Esophagus squamous epithelium (tissue), 5 donors: ENCODE measurements around the gene TBX5. TPM values are rescaled to one million over a fixed set of nuclear protein-coding genes. Genes with fewer than 3 reads are reported as not detected.

ENCODE experiments used
- DNase-seq: peaks from one replicate; lab custom pipeline; 2025; lab: John Stamatoyannopoulos, UW
- H3K27ac ChIP-seq, 4 donors: fragments of 200-600 bp; sonication (generic); one replicate each; pipeline ENCODE4 v1.5.1; 2016 to 2019; ENCODE audit warnings: mild to moderate bottlenecking in 1 of 4
- H3K27me3 ChIP-seq, 4 donors: fragments of 200-600 bp; sonication (generic); 1 replicate in 3 of 4; 2 replicates in 1 of 4; pipeline versions ENCODE4 v1.5.1 to v1.6.0; 2017 to 2021; ENCODE audit warnings: antibody characterized with exemption in 1 of 4
- H3K36me3 ChIP-seq, 3 donors: fragments of 200-600 bp; sonication (generic); one replicate each; pipeline ENCODE4 v1.5.1; 2016 to 2019
- H3K4me1 ChIP-seq, 3 donors: fragments of 200-600 bp; sonication (generic); one replicate each; pipeline ENCODE4 v1.5.1; 2017 to 2019
- H3K4me3 ChIP-seq, 4 donors: fragments of 200-600 bp; sonication (generic); 1 replicate in 3 of 4; 2 replicates in 1 of 4; pipeline ENCODE4 v1.5.1; 2016 to 2019; ENCODE audit warnings: mild to moderate bottlenecking in 2 of 4, moderate library complexity in 1 of 4
- H3K9me3 ChIP-seq, 3 donors: fragments of 200-600 bp; sonication (generic); one replicate each; pipeline ENCODE4 v1.5.1; 2016 to 2019
- CTCF ChIP-seq, 6 experiments: fragments of 450-650 bp in 4 of 6; fragments of 200-600 bp in 2 of 6; sonication (generic) in 2 of 6; IDR thresholded peaks; one replicate each; pipeline ENCODE4 v1.5.1; 2016 to 2019; ENCODE audit warnings: antibody characterized with exemption in 6 of 6, mild to moderate bottlenecking in 4 of 6, moderate library complexity in 4 of 6
- POLR2A ChIP-seq, 4 donors: fragments of 450-650 bp; IDR thresholded peaks; one replicate each; pipeline ENCODE4 v1.6.1; 2017; ENCODE audit warnings: antibody characterized with exemption in 4 of 4, mild to moderate bottlenecking in 4 of 4, moderate library complexity in 3 of 4
- WGBS, 2 donors: methylation state at CpG; one replicate each; pipeline ENCODE4 v1.1.5; 2018; 5-methylcytosine and 5-hydroxymethylcytosine counted together
- intact Hi-C: fragments of 100-400 bp; cut with DNase I; formaldehyde crosslinking; loops from one replicate; pipeline ENCODE4 v1.15.0; 2022
- total RNA-seq, 4 donors: library from RNA; depleted of rRNA; stranded (reverse); fragments of >200 nt; gene quantifications; one replicate each; pipeline ENCODE4 v1.1.0, GENCODE V29; 2016
- donor health status: DM: yes; HTN: yes; CAD: no.

The TBX5 gene
- total RNA-seq, 4 donors from 2014 or later = 0.38 to 2.9 (median 1.5) TPM

GRCh38 chr12:114439817-114440216 lies 33.9 kb upstream of the TBX5 start:
- 11 to 27% methylated on average over 8 to 9 of the region's 19 CpGs for WGBS, 2 donors
- Histone ChIP-seq H3K9me3 (peaks cover 0 to 4% (median 0%) of the 10 kb centered on the region in 3 donors), H3K27ac (no peak overlapping the region), H3K4me1 (no peaks in the 10 kb centered on the region), H3K27me3 (peaks cover 0 to 95% (median 15%) of the 10 kb centered on the region in 4 donors), H3K36me3 (no peaks in the 10 kb centered on the region), H3K4me3 (no peak overlapping the region)
- no peak for DNase-seq
- intact Hi-C loops = no loop called here
- TF ChIP-seq CTCF (IDR thresholded peaks at IDR 0.05) (no peak), POLR2A (IDR thresholded peaks at IDR 0.05) (no peak)

- DNase-seq = no peak
- Histone ChIP-seq H3K9me3 (peaks cover 0 to 4% (median 0%) of the 10 kb centered on the region in 3 donors), H3K4me1 (no peaks in the 10 kb centered on the region), H3K4me3 (no peak overlapping the region), H3K27ac (no peak overlapping the region), H3K27me3 (peaks cover 0 to 89% (median 14%) of the 10 kb centered on the region in 4 donors), H3K36me3 (no peaks in the 10 kb centered on the region)
- intact Hi-C loops = no loop called here
- TF ChIP-seq POLR2A (IDR thresholded peaks at IDR 0.05) (no peak), CTCF (IDR thresholded peaks at IDR 0.05) (no peak)
- 29 to 37% methylated on average over 16 to 25 of the region's 25 CpGs for WGBS, 2 donors
Observed at GRCh38 chr12:114439261-114439683, 33.3 kb upstream of the TBX5 start.

- Histone ChIP-seq H3K4me1 (no peaks in the 10 kb centered on the region), H3K4me3 (no peak overlapping the region), H3K9me3 (peaks cover 0 to 4% (median 0%) of the 10 kb centered on the region in 3 donors), H3K27ac (no peak overlapping the region), H3K27me3 (peaks cover 0 to 84% (median 12%) of the 10 kb centered on the region in 4 donors), H3K36me3 (no peaks in the 10 kb centered on the region)
- WGBS, 2 donors = 32 to 35% methylated on average over 7 to 8 of the region's 8 CpGs
- no peak for DNase-seq
- intact Hi-C loops = no loop called here
- TF ChIP-seq POLR2A (IDR thresholded peaks at IDR 0.05) = no peak
- TF ChIP-seq CTCF (IDR thresholded peaks at IDR 0.05) = no peak
Observed at GRCh38 chr12:114438635-114439256, 32.8 kb upstream of the TBX5 start.

GRCh38 chr12:114434341-114434740 lies 28.4 kb upstream of the TBX5 start:
- WGBS, 2 donors = 51 to 63% methylated on average over 3 of the region's 3 CpGs
- H3K27ac ChIP-seq = no peak overlapping the region
- H3K4me1 ChIP-seq = no peaks in the 10 kb centered on the region
- H3K36me3 ChIP-seq = no peaks in the 10 kb centered on the region
- H3K4me3 ChIP-seq = no peak overlapping the region
- DNase-seq = no peak
- peaks cover 0 to 4% (median 0%) of the 10 kb centered on the region in 3 donors for H3K9me3 ChIP-seq
- peaks cover 0 to 59% (median 3%) of the 10 kb centered on the region in 4 donors for H3K27me3 ChIP-seq
- TF ChIP-seq CTCF (IDR thresholded peaks at IDR 0.05) = no peak
- no peak for TF ChIP-seq POLR2A (IDR thresholded peaks at IDR 0.05)
- intact Hi-C loops = no loop called here

- intact Hi-C loops = no loop called here
- H3K27ac ChIP-seq = no peak overlapping the region
- TF ChIP-seq CTCF (IDR thresholded peaks at IDR 0.05) (no peak), POLR2A (IDR thresholded peaks at IDR 0.05) (no peak)
- H3K36me3 ChIP-seq = no peaks in the 10 kb centered on the region
- 20 to 43% methylated on average over 1 of the region's 1 CpG for WGBS, 2 donors
- H3K4me1 ChIP-seq = no peaks in the 10 kb centered on the region
- DNase-seq = no peak
- H3K4me3 ChIP-seq = no peak overlapping the region
- H3K27me3 ChIP-seq = peaks cover 0 to 35% (median 0%) of the 10 kb centered on the region in 4 donors
- peaks cover 0 to 4% (median 0%) of the 10 kb centered on the region in 3 donors for H3K9me3 ChIP-seq
Observed at GRCh38 chr12:114431902-114432301, 26.0 kb upstream of the TBX5 start.
